OCI-M2 (cell line): ENCODE measurements around the gene WDR55.
A peak's percentile ranks its signal among the peaks of the same experiment; 100 is the strongest.
"Not testable (repeated sequence)": the region's sequence is repeated elsewhere in the genome, so short reads cannot be mapped to it uniquely, and the experiment has no call there.

Source experiments
- DNase-seq: peaks from one replicate; lab custom pipeline; 2025; ENCODE audit not compliant: unreplicated experiment; lab: John Stamatoyannopoulos, UW

WDR55 gene

GRCh38 chr5:140664359-140665119, at the start of gene WDR55:
WDR55 (plus strand) TSS chr5:140664904; CDS start chr5:140664913, 9 bp downstream.
- peak; percentile 74 for DNase-seq

- no peak for DNase-seq
Measured at GRCh38 chr5:140622301-140622700, 42.4 kb upstream of the WDR55 start.

GRCh38 chr5:140623061-140623460, 41.6 kb upstream of the WDR55 start:
- DNase-seq: not testable (repeated sequence)

GRCh38 chr5:140624886-140625285, 39.8 kb upstream of the WDR55 start:
- DNase-seq: not testable (repeated sequence)

GRCh38 chr5:140627972-140628371, 36.7 kb upstream of the WDR55 start:
- no peak for DNase-seq

- DNase-seq: no peak
Measured at GRCh38 chr5:140628711-140629110, 36.0 kb upstream of the WDR55 start.

GRCh38 chr5:140630292-140631035, 34.2 kb upstream of the WDR55 start:
- no peak for DNase-seq

GRCh38 chr5:140631036-140631417, 33.7 kb upstream of the WDR55 start:
- DNase-seq: no peak

GRCh38 chr5:140631831-140632365, 32.8 kb upstream of the WDR55 start:
- no peak for DNase-seq

- no peak for DNase-seq
Measured at GRCh38 chr5:140632366-140633020, 32.2 kb upstream of the WDR55 start.

GRCh38 chr5:140633021-140633471, 31.7 kb upstream of the WDR55 start, which contains the start of gene CD14:
CD14 (minus strand) TSS chr5:140633175; CDS start chr5:140633071, 104 bp downstream.
- no peak for DNase-seq

- DNase-seq: no peak
Measured at GRCh38 chr5:140633501-140633900, 31.2 kb upstream of the WDR55 start.

GRCh38 chr5:140634103-140634502, 30.6 kb upstream of the WDR55 start:
- DNase-seq: no peak

- DNase-seq: no peak
Measured at GRCh38 chr5:140635291-140636257, 29.1 kb upstream of the WDR55 start.

GRCh38 chr5:140637371-140638100, 27.2 kb upstream of the WDR55 start:
- DNase-seq: no peak

- not testable (repeated sequence) for DNase-seq
Measured at GRCh38 chr5:140638898-140639147, 25.9 kb upstream of the WDR55 start.

GRCh38 chr5:140639148-140639981, 25.3 kb upstream of the WDR55 start, which contains the start of gene TMCO6:
TMCO6 (plus strand) TSS chr5:140639451; CDS start chr5:140639528, 77 bp downstream.
- peak; percentile 89 for DNase-seq

- no peak for DNase-seq
Measured at GRCh38 chr5:140641716-140642115, 23.0 kb upstream of the WDR55 start.

GRCh38 chr5:140642718-140643117, 22.0 kb upstream of the WDR55 start:
- no peak for DNase-seq
